Brain pericyte (primary cell): ENCODE measurements around the gene WNT7A.
A peak's percentile ranks its signal among the peaks of the same experiment; 100 is the strongest.
"Not testable (repeated sequence)": the region's sequence is repeated elsewhere in the genome, so short reads cannot be mapped to it uniquely, and the experiment has no call there.

Experiments used
- DNase-seq: peaks from one replicate; pipeline ENCODE4 v3.0.0-alpha.2; 2012; ENCODE audit warnings: low read depth, low spot score

WNT7A gene

DNA sequence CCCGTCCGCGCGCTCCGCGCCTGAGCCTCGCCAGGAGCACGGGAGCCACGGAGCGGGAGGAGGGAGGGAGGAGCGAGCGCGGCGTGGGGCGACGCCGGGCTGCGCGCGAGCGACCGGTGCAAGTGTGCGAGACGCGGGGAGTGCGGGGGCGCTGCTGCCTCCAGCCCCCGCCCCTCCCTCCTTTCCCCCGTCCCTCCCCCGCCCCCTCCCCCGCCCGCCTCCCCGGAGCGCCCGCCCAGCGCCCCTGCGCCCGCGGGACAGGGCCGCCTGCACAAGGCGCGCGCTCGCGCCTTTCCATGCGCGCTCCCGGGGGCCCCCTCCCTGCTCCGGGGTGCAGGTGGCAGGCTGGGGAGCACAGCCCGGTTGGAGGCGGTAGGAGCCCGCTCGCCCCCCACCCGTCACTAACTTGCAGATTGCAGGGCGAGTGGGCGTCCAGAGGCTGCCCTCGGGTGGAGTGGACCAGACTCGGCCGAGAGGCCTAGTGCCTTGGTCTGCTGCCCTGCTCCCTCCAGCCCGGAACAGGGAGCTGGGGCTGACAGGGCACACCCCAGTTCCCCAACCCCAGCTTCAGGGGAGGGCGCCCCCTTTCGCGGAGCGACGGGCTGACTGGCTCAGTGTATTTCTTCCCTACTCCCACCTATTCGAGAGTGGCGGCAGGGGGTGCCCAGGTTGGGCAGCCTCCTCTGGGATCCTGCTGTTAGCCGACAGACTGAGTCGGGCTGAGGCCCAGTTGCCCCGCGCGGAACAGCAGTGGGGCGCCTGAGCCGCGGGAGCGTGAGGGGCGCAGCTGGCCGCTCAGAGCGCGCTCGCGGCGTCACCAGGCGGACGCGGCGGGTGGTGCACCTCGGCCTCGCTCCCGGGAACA, at the start of gene WNT7A:
Gene WNT7A, minus strand, starts transcription at position 126 of the 865 bp plus-strand sequence. CDS start 255 bp downstream, outside the sequence.
- no peak for DNase-seq

- not testable (repeated sequence) for DNase-seq
These were observed 48.9 kb upstream of the WNT7A start for GRCh38 chr3:13928741-13929140.

GRCh38 chr3:13927295-13927694, 47.4 kb upstream of the WNT7A start:
- DNase-seq: no peak

GRCh38 chr3:13916375-13916774, 36.5 kb upstream of the WNT7A start:
- DNase-seq: no peak

DNA sequence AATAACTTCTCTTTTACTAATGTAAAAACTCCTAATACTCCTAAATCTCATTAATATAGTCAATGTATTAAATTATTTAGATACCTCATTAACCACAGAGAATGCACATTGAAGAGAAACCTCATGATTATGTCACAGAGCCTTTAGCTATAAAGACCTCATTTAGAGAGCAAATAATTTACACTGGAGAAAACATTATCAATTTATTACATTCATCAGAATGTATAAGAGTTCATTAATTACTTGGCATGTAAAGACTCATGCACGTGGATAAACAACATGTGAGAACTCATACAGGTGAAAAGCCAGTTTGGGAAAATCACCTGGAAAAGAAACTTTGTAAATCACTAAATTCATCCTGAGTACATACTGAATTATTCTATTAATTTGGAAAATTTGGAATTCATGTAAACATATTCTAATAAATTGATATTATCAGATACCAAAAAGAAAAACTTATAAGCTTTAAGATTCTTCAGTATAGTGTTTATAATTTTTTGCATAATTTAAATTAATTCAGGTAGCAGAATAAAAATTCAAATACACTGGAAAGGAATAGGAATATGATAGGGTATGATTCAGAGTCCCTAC, 22.9 kb upstream of the WNT7A start:
- no peak for DNase-seq

DNA sequence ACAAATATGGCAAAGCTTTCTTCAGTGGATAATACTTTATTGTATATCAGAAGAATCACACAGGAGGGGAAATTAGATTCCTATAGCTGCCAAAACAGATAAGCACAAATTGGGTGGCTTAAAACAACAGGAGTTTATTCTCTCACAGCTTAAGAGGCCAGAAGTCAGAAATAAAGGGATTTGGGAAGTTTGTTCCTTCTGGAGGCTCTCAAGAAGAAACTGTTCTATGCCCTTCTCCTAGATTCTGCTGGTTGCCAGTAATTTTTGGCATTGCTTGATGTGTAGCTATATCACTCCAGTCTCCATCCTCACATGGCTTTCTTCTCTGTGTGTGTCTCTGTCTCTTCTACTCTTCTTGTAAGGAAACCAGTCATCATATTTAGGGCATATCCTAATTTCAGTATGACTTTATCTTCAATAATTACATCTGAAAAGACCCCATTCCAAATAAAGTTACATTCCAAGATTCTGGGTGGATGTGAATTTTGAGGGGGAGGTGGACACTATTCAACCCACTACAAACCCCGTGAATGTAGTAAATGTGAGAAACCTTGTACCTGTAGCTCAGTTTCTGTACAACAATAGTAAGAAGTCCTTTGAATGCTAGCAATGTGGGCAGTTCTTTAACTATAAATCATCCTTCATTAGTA, 22.2 kb upstream of the WNT7A start:
- DNase-seq: no peak

DNA sequence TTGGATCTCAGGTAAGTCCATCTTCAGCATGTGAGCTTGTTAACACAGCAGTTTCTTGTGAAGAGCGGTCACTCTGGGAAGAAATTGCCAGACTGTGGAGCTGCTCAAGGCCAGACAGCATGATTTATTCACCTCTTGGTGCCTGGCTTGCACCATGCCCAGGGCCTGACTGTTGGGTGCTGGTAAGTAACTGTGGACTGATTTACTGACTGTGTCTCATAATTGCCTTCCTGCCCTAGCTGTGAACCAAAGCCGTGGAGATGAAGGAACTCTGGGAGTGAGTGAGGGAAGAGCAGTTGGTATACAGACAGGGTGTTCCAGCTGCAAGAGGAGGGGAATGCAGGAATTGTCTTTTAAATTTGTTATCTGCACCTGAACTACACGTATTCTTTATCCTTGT, 18.5 kb upstream of the WNT7A start:
- DNase-seq: no peak

DNA sequence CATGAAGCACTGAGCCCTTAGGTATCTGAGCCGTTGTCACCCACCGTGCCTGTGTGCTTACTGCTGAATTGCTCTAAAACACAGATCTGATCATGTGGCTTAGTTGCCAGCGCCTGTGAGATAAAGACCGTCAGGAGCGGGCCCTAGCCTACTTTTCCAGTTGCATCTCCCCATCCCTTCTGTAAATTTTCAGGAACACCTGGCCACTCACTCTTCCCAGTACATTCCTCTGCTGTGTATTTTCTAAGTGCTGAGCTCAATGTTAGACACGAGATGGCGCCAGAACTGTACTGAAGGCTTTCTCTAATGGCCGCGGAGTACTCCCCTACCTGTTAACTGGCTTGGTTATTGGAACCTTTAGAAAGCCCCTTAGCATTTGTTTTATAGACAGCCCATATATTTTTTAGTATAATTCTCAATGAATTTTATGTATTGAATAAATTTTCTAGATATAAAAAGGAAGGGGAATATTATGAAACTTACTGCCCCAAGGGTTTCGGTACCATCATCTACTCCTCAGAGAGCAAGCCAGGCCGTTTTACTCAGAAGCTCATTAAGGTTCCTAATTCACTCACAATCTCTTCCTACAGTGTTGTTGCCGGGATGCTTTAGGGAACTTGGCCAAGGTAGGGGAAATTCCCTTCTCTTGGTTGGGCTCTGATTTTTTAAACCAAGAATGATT, 16.7 kb upstream of the WNT7A start:
- no peak for DNase-seq

GRCh38 chr3:13895155-13896105, 15.6 kb upstream of the WNT7A start:
- peak; percentile 47 for DNase-seq

- DNase-seq: no peak
These were observed 14.9 kb upstream of the WNT7A start for GRCh38 chr3:13894807-13895154.

- no peak for DNase-seq
These were observed 14.4 kb upstream of the WNT7A start for GRCh38 chr3:13894096-13894806.

DNA sequence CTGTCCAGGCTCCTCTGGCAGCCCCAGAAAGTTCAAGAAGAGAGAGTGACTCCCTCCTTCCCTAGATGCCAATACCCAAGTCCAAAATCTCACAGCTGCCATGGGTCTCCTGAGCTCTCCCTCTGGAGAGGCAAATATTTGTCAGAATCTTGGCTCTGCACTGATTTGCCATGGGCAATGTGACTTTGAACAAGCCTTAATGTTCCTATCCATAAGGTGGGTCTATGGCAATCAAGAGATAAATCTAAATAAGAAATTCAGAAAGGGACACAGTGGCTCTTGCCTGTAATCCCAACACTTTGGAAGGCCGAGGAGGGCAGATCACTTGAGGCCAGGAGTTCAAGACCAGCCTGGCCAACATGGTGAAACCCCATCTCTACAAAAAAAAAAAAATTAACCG, 12.4 kb upstream of the WNT7A start:
- DNase-seq: no peak

GRCh38 chr3:13891492-13892073, 11.7 kb upstream of the WNT7A start:
- no peak for DNase-seq

- no peak for DNase-seq
These were observed 11.1 kb upstream of the WNT7A start for GRCh38 chr3:13891017-13891392.

DNA sequence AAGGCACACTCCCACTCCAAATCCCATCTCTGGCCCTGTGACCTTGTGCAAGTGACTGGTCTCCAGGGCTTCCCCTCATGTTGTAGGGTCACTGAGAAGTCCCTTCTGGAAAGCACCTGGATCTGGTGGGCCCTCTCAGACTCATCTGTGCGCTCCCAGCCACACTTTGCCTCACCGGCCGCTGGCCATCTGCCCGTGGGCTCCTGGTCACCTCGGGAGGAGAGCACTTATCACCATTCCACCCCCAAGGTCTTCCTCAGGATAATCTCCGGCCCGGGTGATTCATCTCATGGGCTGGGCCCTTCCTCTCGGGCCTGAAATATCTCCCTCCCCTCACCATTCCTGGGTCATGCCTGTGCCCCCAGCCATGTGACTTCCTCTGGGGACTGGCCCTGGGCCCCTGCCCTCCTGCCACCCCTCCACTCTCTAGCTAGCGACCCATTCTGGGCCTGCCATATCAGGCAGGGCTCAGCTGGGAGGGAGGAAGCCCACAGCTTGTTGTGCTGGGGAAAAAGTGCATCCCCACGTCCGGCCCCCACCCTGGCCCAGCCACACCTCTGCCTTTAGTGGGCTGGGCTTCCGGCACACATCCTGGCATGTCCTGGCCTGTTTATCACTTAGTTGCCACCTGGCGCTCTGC, 10.6 kb upstream of the WNT7A start:
- DNase-seq: no peak

GRCh38 chr3:13888576-13888975, 8.7 kb upstream of the WNT7A start:
- no peak for DNase-seq

GRCh38 chr3:13887495-13888300, 7.8 kb upstream of the WNT7A start:
- DNase-seq: no peak

DNA sequence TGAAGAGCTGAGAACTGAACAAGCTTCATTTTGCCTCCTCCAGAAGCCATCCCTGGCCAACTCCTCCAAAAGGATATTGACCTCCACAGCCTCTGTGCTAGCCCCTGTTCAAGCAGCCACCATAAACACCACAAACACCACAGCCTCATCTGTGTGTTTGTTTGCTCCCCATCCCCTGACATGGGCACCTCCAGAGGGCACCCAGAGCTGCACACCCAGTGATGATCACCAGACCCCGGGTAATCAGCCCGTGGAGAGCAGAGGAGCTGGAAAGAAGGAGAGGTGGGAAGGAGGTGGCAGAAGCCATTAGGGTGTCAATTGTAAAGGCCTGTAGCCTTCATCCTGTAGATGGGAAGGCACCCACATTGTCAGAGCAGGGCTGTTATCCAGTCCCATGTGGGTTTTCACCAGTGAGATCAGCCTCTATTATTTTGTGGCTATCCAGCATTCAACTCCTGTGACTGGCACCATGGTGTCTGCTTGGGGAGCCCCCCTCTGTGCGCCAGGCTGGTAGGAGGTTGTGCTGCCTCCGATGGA, 6.8 kb upstream of the WNT7A start:
- no peak for DNase-seq

DNA sequence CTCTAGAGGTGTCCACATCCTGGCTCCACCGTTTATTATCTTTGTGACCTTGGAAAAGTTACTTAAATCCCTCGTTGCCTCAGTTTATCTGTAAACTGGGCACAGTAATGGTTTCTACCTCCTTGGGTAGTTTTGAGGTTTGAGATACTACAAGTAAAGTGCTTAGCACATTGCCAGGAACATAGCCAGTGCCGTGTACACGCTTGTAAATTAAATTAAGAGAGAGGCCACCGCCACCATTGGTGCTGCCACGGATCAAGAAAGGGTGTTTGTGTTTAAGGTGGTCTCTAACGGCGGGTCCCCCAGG, 5.8 kb upstream of the WNT7A start:
- no peak for DNase-seq
